VCaP (cell line): ENCODE results near the gene MAP3K15.
A peak's percentile ranks its signal among the peaks of the same experiment; 100 is the strongest.

ENCODE experiments used
- H3K27ac ChIP-seq: fragments of 450-650 bp; 2 replicates; pipeline ENCODE4 v1.5.1; 2017
- CTCF ChIP-seq: fragments of 450-650 bp; conservative IDR thresholded peaks from 2 replicates; pipeline ENCODE4 v1.5.1; 2017; ENCODE audit warnings: mild to moderate bottlenecking, moderate library complexity

Gene MAP3K15

DNA sequence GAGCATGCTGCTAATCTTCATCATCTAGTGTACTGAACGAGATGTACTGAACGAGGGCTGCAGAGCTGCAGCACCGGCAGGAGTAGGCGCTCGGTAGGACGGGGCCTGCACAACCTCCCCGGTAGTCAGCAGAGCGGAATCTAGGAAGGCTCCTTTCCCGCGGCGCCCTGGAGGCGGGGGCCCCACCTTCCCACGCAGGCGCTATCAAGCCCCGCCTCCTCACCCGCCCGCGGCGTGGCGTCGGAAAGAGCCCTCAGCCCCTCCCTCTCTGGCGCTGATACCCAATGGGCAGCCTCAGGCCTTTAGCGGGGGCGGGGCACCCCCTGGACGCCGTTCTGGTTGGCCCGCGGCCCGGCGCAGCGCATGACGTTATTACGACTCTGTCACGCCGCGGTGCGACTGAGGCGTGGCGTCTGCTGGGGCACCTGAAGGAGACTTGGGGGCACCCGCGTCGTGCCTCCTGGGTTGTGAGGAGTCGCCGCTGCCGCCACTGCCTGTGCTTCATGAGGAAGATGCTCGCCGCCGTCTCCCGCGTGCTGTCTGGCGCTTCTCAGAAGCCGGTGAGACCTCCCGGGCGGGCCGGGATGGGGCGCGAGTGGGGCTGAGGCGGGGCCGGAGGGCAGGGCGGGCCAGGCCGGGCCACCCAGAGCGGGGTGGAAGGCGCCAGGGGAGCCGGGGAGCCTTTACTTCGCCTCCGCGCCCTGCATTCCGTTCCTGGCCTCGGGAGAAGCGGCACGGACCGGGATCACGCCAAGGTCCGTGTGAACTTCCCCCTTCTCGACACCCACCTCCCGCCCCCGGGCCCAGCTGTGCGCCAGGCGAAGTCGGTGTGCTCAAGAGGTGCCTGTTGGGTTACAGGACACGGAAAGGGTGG, 171.5 kb downstream of the MAP3K15 start, which contains the start of gene PDHA1:
PDHA1 (plus strand) TSS at position 393 of the 874 bp plus-strand sequence; CDS start at position 504, 111 bp downstream.
- TF ChIP-seq CTCF: no peak
- peak within 1 kb of the TSS; percentile 76 for H3K27ac ChIP-seq

GRCh38 chrX:19343085-19343534, 172.2 kb downstream of the MAP3K15 start:
- TF ChIP-seq CTCF: no peak
- peak overlapping the region; percentile 76 for H3K27ac ChIP-seq

DNA sequence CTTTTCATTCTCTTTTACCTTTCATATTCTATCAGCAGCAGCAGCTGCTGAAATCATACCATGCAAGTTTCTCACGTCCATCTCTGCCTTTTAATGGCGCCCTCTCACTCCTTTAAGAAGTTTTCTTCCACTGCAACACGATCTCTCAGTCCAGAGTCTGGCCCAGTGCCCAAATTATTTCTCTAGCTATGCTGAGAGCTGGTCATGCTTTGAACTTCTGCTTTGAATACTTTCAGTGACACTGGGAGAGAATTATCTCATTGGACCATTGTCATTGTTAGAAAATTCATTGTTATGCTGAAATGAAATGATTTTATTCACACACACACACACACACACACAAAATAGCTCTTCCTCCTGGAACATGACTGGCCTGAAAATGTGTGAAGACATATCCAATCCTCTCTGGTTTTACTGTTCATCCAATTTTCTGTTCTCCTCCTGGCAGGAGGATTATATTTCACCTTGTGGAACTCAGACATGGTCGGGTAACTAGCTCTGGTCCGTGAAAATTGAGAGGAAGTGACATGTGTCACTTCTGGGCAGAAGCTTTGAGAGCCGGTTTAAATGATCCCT, 172.9 kb downstream of the MAP3K15 start:
- TF ChIP-seq CTCF: no peak
- peak overlapping the region; percentile 76 for H3K27ac ChIP-seq

- no peak for TF ChIP-seq CTCF
These were observed 180.2 kb downstream of the MAP3K15 start for GRCh38 chrX:19334945-19335626.

GRCh38 chrX:19332983-19333382, 182.3 kb downstream of the MAP3K15 start:
- TF ChIP-seq CTCF: no peak
- H3K27ac ChIP-seq: no peak overlapping the region

More at GRCh38 chrX:19334945-19335626, 180.2 kb downstream of the MAP3K15 start:
- H3K27ac ChIP-seq: no peak overlapping the region; the same call in 1 of the 2 replicates

GRCh38 chrX:19331831-19332230, 183.5 kb downstream of the MAP3K15 start:
- H3K27ac ChIP-seq: no peak overlapping the region
- no peak for TF ChIP-seq CTCF

GRCh38 chrX:19326567-19326966, 188.7 kb downstream of the MAP3K15 start:
- no peak for TF ChIP-seq CTCF
- H3K27ac ChIP-seq: no peak overlapping the region
